ENCODE measurements around the gene COTL1.

COTL1 gene

DNA sequence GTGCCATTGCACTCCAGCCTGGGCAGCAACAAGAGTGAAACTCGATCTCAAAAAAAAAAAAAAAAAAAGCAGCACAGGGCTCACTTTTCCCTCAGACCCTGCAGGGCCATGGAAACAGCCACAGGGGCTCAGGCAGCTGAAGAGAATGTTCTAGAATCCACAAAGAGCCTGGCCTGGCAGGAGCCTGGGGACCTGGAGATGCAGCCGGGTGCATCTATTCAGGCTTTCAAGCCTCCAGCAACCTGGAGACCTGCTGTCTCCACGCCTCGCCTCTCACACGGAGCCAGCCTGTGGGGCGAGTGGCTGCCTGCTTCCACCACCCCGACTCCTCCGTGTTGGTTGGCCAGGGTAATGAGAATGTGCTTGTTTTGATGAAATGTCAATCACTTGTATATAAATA lies 69.4 kb downstream of the COTL1 start:
- no peak for DNase-seq

DNA sequence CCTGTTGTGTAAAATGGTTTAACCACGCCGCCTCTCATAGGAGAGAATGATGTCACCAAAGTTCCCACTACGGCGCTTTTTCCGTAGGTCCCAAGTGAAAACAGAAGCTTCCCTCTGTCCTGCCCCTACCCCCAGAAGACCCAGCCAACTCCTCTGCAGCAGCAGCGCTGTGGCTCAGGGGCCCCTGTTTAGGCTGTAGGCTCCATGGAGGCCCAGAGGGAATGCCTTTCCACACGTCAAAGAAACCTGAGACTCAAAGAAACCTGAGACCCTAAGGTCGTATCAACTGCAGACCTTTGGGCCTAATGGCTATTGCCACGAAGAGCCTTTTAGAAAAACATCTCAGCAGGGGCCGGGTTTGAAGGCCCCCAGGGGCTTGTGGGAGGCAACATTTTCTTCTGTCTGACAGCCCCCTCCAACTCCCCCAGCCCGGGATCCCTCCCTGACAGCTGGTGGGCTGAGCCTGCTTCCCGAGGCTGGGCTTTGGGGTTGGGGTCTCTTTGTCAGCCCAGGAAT lies 70.3 kb downstream of the COTL1 start:
- no peak for DNase-seq

DNA sequence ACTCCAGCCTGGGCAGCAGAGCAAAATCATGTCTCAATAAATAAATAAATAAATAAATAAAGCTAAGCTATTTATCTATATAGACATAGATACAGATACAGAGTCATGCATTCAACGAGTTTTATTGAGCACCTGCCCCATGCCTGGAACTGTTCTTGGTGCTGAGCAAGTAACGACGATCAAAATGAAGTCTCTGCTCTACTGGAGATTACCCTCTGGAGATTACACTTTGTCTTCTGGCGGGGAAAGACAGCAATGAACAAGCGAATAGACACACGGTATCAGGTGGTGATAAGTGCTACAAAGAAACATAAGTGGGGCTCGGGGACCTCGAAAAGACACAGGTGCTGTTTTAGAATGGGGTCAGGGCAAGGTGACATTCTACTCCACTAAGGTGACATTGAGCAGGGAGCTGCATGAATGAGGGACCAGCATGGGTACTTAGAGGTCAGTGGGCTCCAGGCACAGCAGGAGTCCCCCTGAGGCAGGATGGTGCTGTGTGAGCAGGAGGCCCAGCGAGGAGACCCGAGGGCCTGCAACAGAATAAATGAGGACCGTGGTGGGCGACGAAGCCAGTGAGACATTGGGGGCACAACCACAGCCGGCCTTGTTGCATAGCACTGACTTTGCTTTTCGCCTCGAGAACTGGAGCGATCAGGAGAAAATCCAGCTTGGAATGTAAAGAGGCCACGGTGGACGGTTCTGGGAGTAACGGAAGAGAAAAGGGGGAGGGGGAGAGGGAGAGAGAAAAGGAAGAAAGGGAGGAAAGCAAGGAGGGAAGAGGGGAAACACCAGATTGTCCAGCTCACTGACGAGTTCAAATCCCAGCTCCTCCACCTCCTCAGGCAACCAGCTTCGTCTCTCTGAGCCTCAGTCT lies 71.0 kb downstream of the COTL1 start:
- DNase-seq: no peak

DNA sequence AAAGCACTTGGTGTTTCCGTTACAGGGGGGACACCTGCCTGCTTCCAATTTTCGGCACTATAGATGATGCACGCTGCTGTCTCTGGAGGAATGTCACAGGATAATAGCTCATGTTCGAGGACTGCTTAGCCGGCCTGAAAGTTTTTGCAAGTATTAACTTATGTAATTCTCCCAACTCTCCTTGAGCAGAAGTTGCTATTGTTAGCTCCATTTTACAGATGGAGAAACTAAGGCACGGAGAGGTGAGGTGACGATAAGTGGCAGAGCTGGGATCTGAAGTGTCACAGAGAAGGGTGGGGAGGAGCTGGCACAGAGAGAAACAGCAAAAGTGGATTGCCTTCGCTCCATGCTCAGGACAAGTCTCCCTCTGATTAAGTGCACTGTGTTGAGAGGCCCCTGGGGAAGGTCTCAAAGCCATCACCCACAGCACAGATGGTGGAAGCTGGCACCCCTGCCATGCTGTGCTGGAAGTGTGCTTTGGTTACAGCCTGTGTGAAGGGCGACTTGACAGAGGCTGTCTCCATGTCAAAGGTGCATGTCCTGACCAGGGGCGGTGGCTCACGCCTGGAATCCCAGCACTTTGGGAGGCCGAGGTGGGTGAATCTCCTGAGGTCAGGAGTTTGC lies 72.7 kb downstream of the COTL1 start:
- no peak for DNase-seq

DNA sequence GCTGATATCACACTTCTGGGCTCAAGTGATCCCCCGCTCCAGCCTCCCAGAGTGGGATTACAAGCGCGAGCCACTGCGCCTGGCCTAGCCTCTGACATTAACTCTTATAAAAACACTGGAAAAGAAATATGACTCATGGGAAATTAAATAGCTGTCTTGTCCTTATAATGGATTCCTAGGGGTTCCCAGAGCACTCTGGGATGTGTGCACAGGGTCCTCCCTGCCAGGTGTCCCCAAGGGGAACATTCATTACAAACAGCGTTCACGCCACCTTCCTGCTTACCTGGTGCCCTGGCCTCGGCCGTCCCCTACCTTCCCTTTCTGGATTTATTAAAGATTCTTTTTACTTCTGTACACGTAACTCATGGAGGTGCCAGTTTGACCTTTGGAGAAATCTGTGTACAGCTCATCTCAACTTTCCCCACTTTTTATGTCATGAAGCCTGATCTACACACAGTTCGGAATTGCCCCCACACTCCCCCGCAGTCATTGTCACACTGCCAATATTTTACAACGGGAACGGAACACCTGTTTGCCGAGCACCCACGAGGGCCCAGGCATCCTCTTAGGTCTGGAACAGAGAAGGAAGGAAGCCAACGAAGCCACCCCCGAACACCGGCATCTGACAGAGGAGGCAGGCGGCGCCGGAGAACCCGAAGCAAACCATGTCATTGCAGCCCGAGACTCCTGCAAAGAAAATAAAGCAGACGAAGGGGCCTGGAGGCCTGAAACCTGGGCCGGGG lies 73.7 kb downstream of the COTL1 start:
- DNase-seq: peak; percentile 15 to 63

DNA sequence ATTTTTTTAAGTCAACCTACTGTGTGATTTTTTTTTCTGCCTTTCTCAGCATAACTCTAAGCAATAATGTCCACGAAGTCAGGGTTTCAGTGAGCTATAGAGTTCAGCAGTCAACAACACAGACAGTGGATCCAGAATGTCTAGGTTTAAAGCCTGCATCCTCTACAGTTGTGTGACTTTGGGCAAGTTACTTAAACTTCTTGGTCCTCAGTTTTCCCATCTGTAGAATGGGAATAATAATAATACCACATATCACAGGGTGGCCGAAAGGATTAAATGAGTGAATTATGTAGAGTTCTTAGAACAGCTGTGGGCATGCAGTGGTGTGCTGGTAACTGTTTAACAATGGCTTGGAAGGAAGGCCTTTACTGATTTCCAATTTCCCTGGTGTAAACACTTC lies 74.6 kb downstream of the COTL1 start:
- no peak for DNase-seq

DNA sequence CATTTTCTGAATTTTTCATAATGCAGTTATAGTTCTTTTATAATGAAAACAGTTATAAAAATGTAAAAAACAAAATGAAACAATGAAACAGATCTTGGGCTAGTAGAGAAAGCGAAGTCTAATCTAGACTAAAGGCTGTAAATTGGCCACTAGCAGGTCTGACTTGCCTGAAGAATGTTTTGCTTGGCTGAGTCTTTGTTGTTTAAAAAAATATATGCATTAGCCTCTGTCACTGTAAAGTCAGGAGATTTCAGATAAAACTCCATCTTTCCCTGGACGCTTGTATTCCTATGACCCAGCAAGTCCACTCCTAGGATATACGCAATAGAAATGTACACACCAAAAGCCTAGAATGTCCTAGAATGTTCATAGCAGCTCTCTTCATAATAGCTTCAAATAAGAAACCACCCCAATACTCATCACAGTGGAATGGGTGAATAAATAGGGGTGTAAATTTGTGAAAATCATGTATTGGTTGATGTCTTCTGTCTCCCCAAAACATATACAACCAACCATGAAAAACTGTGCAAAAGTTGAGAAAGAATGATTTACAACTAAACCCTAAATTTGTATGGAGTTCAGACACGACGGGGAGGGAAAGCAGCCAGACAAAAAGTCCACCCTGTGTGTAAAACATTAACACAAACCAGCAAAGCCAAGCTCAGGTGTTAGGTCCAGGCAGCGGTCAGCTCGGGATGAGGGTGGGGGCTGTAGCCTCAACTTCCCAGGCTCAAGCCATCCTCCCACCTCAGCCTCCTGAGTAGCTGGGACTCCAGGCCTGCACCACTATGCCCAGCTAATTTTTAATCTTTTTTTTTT lies 75.7 kb downstream of the COTL1 start:
- no peak for DNase-seq

DNA sequence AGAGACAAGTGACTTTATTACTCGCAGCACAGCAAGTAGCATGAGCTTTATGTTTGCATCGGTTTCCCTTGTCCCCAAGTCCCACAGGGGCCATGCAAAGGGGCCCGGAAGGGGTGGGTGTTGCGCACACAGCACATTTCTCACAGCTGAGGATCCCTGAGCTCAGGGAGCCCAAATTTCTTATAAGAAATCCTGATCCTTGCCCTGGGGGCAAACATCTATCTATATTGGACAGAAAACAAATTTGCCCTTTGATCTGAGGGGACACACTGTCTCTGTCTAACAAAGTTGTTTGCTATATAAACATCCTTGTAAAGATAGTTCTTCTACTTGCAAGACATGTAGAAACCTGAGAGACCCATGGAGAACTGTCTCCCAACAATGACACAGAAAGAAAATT lies 77.7 kb downstream of the COTL1 start:
- DNase-seq: no peak

DNA sequence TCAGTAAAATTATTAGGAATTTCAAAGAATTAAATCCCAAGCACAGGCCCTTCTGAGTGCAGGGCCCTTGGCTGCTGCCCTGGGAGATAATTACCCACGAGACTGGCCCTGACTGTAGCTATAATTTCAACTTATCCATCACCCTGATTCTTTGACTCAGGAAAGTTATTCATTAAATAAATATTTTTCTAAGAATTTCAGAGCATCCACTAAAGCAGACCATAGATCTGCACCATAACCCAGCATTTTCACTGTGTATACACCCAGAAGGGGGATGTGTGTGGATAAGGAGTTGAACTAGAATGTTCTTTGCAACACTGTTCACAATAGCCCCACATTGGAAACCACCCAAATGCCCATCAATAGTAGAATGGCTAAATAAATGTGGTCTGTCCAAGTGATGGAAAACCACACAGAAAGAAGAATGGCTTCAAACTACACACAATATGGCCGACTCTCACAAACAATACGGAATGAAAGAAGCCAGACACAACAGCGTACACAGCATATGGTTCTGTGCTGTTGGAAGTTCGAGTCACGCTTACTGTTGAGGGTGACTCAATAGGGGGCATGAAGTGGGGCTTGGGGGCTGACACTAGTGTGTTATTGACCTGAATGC lies 79.5 kb downstream of the COTL1 start:
- DNase-seq: no peak

DNA sequence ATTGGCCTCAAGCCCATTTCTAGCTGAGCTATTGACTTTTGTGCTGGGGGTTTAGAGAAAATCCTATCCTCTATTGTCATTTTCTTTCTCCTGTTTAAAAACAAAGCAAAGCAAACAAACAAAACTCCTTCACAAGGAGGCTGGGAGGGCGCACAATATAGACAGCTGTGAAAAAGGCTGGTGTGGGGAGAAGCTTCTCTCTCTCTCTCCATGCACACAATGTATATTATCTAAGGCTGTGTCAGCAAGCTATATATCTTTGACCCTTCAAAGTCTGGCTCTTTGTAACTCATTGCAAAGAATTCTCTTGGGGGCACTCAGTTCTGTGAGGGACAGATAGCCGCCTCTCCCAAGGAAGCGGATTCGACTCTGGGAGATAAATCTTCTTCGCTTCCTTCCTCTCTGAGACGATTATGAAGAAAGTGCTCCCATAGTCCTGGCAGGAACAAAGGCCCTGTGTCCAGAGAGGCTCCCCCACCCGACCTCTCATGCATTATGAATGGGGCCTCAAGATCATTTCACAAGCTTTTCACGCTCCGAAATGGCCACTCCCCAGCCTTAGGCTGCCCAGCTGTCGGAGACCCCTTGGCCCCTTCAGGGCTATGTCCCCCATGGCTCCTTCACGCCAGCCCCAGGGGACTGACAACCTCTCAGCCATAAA lies 80.3 kb downstream of the COTL1 start:
- no peak for DNase-seq

DNA sequence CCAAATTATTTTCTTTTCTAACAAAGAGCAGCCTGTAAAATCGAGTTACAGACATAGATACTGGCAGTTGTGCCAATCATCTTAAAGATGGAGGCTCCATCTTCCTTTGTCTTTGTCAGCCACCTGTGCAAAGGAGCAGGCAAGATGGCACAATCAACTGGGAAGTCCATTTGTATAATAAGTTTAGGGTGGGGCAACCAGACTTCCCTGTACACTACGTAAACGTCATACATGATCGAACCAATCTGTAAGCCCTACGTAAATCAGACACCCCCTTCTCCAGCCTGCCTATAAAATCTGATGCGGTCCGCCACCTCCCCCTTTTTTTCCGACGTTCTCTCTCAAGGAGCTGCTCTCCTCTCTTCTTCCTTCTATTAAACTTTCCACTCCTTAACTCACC lies 82.0 kb downstream of the COTL1 start:
- DNase-seq: no peak

DNA sequence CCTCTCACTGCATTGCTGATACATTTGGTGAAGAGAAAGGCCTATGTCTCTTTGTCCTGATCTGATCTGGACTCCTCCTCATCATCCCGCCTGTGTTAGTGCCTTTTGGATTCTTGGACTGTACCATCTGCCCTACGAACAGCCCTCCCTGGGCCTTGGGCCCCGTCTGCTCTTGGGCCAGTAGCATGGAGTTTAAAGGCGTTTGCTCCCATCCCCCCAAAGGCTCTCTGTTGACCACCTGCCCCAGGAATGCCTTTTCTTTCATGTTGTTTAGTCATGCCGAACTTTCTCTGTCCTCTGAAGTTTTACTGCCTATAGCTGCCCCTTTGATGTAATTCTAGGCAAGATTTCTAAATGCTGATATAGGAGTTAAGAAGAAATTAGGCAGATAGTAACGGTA lies 82.5 kb downstream of the COTL1 start:
- DNase-seq: no peak

DNA sequence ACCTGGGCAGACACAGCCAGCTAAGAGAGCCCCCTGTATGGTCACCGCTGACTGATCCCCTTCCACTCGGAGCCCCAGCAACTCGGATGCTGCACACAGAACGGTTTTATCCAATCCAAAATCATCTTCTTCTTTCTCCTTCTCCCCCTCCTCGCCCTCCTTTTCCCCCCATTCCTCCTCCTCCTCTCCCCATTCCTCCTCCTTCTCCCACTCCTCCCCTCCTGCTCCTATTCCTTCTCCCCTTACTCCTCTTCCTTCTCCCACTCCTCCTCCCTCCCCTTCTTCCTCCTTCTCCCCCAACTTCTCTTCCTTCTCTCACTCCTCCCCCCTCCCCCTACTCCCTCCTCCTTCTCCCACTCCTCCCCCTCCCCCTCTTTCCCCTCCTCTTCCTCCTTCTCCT lies 83.1 kb downstream of the COTL1 start:
- no peak for DNase-seq

DNA sequence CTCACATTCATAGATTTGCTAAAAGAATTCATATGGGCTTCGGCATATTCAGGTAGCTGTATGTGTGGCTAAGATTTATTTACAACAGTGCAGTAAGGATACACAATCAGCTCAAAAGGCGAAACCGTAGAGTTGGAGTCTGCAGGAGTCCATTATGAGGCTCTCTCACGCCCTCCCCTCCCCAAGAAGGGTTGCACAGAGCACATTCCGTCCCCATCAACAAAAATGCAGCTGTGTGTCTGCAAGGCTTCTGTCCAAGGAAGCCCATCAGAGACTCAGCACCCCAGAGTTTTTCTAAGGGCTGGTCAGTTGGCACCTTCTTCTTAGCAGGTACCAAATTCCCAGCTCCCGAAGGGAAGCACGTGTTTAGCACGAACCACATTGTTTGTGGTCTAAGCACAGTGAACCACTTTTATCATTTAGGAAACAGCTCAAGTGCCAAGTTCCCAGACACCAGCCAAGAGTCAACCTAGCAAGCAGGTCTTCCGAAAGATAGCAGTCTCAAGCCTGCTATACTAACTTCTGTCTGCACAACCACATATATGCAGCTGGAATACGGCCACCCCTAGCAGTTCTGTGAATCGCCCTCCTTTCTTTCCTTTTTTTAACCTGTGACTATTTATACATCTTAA lies 84.9 kb downstream of the COTL1 start:
- no peak for DNase-seq

DNA sequence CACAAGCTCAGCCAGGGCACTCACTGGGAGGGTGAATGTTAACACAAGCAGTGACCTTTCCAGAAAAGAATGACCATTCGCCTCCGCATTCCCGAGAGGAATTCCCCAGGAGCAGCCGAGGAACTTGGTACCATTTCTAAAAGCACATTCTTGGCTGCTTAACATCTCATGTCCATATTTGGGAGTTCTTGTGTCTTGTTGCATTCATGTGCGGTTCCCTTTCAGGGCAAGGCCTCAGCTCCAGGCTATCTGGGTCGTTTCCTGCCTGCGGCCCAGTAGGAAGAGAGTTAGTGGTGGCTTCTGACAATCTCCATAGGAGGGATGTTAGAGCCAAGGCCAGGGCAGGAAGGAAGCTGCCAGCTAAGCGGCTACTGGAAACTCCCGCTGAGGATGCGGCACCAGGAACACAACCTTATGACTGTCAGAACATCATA lies 85.6 kb downstream of the COTL1 start:
- peak; percentile 37 to 57 for DNase-seq

DNA sequence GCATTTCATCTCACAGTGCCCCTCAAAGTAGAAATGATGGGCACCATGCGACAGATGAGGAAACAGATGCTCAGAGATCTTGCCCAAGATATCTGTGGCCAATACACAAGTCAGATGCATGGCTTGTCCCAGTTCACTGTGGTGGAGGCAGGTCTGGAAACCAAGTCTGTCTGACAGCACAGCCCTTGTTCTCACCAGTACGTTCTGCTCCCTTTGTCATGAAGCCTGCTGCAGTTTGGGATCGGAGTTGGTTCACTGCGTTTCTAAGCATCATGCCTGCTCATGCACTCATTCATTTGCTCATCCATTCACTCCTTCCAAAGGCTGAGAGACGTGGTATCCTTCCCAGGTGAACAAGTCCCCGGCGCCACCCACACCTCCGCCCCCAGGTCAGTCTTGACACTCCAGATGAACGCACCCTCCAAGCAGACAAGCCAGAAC lies 86.2 kb downstream of the COTL1 start:
- no peak for DNase-seq

DNA sequence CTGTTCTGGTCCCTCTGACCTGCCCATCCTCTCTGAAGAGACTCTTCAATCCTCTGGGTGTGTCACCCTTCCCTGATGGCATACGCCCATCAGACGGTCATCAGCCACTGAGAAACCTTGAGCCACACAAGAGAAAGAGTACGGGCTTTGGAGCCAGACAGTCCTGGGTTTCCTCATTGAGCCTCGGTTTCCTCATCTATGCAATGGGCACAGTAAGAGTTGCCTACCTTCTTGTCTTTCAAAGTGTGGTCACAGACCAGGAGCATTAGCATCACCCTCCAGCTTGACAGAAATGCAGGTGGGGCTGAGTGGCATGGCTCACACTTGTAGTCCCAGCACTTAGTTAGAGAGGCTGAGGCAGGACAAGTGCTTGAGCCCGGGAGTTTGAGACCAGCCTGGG lies 87.3 kb downstream of the COTL1 start:
- no peak for DNase-seq

DNA sequence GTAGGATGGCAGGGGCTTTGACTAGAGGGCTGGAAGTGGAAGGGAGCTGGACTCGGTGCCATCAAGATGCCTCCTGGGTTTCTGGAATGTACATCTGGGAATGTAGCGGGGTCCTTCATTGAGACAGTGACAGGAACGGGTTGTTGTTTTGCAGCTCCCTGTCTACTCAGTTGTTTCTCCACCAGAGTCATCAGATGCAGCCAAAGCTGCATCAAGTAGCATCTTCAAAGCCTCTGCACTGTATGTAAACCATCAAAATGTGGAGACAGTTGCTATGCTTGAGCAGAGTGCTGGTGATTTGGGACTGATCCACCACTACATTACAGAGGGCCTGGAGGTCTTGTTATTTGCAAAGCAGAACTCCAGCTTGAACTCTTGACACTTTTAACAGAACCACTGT lies 88.3 kb downstream of the COTL1 start:
- no peak for DNase-seq

DNA sequence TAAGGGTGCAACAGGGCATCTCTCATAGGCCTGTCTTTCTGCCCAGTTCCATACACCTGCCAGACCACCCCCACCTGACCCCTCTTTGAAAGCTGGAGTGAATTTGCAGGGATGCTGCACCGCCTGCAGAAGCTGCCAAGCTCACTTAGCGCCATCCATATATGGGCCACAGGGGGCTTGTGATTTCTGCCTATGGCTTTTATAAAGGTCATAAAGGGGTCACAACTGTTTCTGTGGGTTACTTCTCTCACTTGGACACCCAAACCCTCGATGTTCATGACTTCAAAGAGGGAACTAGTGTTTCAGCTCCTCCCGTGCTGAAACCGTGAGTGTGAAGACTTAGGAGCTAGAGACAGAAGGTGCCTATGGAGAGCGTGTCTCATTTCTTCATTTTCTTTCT lies 89.6 kb downstream of the COTL1 start:
- peak; percentile 42 to 64 for DNase-seq

DNA sequence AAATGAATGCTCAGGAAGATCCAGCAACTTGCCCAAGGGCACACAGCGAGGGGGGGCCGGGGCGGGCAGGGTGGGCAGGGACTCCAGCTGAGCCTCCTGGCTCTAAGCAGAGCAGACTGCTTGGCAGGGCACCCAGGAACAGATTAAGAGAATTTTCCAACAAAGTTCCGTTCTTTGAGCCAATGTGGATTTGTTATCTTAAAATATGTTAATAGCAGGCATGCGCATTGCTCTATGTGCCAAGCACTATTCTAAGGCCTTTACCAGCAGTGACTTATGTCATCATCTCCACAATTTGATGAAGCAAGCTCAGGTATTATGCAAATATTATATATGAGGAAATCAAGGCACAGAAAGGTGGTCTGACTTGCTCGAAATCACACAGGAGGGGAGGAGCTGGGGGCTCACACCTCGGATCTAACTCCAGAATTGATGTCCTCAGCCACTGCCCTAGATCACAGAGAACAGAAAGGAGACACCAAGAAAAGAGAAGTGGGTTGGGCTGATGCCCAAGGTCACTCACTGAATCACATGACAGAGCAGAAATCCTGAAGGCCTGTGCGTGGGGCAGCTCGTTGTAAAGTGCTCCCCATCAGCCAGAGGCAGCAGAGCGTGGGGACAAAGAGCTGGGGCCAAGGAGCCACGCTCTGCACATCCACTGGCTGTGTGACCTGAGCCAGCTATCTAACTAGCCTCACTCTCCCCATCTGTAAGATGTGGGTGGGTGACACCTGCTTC lies 90.2 kb downstream of the COTL1 start:
- DNase-seq: peak; percentile 71 to 76

Measured in inflammatory macrophage (primary cell).